Skeletal muscle satellite cell (primary cell): ENCODE data around the gene SFXN3.

ENCODE experiments used
- H3K27me3 ChIP-seq: 2 replicates; pipeline ENCODE4 v1.7.0; 2013; ENCODE audit warnings: low read length; ENCODE audit not compliant: control insufficient read depth, insufficient read depth
- H3K36me3 ChIP-seq: 2 replicates; pipeline ENCODE4 v1.7.0; 2013; ENCODE audit warnings: mild to moderate bottlenecking, control low read depth, low read length; ENCODE audit not compliant: insufficient read depth
- H3K4me1 ChIP-seq: 2 replicates; pipeline ENCODE4 v1.7.0; 2013; ENCODE audit warnings: low read length; ENCODE audit not compliant: control insufficient read depth, insufficient read depth
- H3K4me2 ChIP-seq: 2 replicates; pipeline ENCODE4 v1.7.0; 2013; ENCODE audit warnings: mild to moderate bottlenecking, low read length
- H3K4me3 ChIP-seq: 2 replicates; pipeline ENCODE4 v1.7.0; 2013; ENCODE audit warnings: low read length
- H3K9ac ChIP-seq: 2 replicates; pipeline ENCODE4 v1.7.0; 2013; ENCODE audit warnings: mild to moderate bottlenecking, low read depth, low read length, moderate library complexity
- H3K9me3 ChIP-seq: replicated peaks from 2 replicates; pipeline ENCODE4 v1.7.0; 2013; ENCODE audit warnings: mild to moderate bottlenecking, control low read depth, low read length

Gene SFXN3

GRCh38 chr10:101001659-101002035 is 29.4 kb upstream of the SFXN3 start:
- peak overlapping the region; percentile 98 for H3K9ac ChIP-seq

GRCh38 chr10:101002456-101002855 is 28.6 kb upstream of the SFXN3 start:
- H3K27me3 ChIP-seq = no peaks in the 10 kb centered on the region
- no peak overlapping the region for H3K4me3 ChIP-seq
- H3K9me3 ChIP-seq = no peaks in the 10 kb centered on the region
- peak overlapping the region; percentile 84 for H3K4me2 ChIP-seq
- H3K9ac ChIP-seq = peak overlapping the region; percentile 98
- H3K4me1 ChIP-seq = peaks cover 41% of the 10 kb centered on the region
- H3K36me3 ChIP-seq = peaks cover 49% of the 10 kb centered on the region

More at GRCh38 chr10:101001659-101002035, 29.4 kb upstream of the SFXN3 start:
- Histone ChIP-seq H3K4me2 (peak overlapping the region; percentile 84), H3K36me3 (peaks cover 41% of the 10 kb centered on the region), H3K4me3 (peak overlapping the region; percentile 76), H3K4me1 (peaks cover 36% of the 10 kb centered on the region), H3K9me3 (no peaks in the 10 kb centered on the region), H3K27me3 (no peaks in the 10 kb centered on the region)

GRCh38 chr10:101003639-101004206 is 27.3 kb upstream of the SFXN3 start:
- Histone ChIP-seq H3K36me3 (peaks cover 54% of the 10 kb centered on the region), H3K4me2 (no peak overlapping the region), H3K27me3 (no peaks in the 10 kb centered on the region), H3K4me3 (no peak overlapping the region), H3K4me1 (peaks cover 44% of the 10 kb centered on the region), H3K9ac (no peak overlapping the region), H3K9me3 (no peaks in the 10 kb centered on the region)

DNA sequence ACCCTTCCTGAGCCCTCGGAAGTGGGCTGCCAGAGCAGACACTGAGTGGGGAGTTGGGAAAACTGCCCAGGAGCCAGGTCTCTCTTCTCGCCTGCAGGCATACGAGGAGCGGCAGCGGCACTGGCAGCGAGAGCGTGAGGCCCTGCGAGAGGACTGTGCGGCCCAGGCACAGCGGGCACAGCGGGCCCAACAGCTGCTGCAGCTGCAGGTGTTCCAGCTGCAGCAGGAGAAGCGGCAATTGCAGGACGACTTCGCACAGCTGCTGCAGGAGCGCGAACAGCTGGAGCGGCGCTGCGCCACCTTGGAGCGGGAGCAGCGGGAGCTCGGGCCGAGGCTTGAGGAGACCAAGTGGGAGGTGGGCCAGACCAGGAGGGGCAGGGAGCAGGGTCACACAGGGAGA is 25.7 kb upstream of the SFXN3 start:
- Histone ChIP-seq H3K9me3 (no peaks in the 10 kb centered on the region), H3K4me1 (peaks cover 41% of the 10 kb centered on the region), H3K9ac (no peak overlapping the region), H3K4me3 (no peak overlapping the region), H3K27me3 (no peaks in the 10 kb centered on the region), H3K36me3 (peaks cover 54% of the 10 kb centered on the region), H3K4me2 (no peak overlapping the region)

DNA sequence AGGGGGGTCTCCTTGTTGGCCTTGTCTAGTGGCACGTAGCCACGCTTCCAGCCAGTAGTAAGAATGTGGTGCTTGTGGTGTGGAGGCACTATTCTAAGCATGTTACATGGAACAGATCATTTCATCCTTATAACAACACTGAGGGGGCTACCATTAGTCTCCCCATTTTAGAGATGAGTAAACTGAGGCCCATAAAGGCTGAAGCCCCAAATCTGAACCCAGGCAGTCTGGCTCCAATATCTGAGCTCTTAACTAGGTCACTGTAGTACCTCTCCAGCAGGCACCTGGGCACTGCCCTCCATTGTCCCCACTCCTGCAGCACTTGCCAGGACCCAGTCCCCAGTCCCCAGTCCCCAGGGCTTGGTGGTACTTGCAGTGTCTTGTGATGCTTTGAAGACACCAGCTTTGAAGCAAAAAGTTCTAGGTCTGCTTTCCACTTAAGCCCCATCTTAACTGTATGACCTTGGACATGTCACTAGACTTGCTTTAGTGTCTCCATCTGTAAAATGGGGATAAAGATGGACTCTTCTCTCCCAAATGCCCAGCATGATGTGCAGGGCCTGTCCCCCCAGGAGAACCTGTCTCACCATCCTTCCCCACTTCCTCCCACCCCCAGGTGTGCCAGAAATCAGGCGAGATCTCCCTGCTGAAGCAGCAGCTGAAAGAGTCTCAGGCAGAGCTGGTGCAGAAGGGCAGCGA is 25.0 kb upstream of the SFXN3 start:
- no peak overlapping the region for H3K4me2 ChIP-seq
- H3K4me3 ChIP-seq = no peak overlapping the region
- H3K4me1 ChIP-seq = peaks cover 38% of the 10 kb centered on the region
- no peaks in the 10 kb centered on the region for H3K9me3 ChIP-seq
- H3K36me3 ChIP-seq = peaks cover 54% of the 10 kb centered on the region
- H3K9ac ChIP-seq = no peak overlapping the region
- no peaks in the 10 kb centered on the region for H3K27me3 ChIP-seq

DNA sequence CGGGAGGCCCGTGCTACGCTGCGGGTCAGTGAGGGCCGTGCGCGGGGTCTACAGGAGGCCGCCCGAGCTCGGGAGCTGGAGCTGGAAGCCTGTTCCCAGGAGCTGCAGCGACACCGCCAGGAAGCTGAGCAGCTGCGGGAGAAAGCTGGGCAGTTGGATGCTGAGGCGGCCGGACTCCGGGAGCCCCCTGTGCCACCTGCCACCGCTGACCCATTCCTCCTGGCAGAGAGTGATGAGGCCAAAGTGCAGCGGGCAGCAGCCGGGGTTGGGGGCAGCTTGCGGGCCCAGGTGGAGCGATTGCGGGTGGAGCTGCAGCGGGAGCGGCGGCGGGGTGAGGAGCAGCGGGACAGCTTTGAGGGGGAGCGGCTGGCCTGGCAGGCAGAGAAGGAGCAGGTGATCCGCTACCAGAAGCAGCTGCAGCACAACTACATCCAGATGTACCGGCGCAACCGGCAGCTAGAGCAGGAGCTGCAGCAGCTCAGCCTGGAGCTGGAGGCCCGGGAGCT is 24.4 kb upstream of the SFXN3 start:
- Histone ChIP-seq H3K4me1 (peaks cover 33% of the 10 kb centered on the region), H3K4me2 (no peak overlapping the region)

GRCh38 chr10:101007099-101007711 is 23.8 kb upstream of the SFXN3 start:
- H3K9me3 ChIP-seq = no peaks in the 10 kb centered on the region
- peaks cover 27% of the 10 kb centered on the region for H3K4me1 ChIP-seq
- H3K9ac ChIP-seq = peak overlapping the region; percentile 14
- peaks cover 54% of the 10 kb centered on the region for H3K36me3 ChIP-seq
- H3K4me3 ChIP-seq = no peak overlapping the region
- no peaks in the 10 kb centered on the region for H3K27me3 ChIP-seq
- H3K4me2 ChIP-seq = peak overlapping the region; percentile 3

More for the DNA sequence above, 24.4 kb upstream of the SFXN3 start:
- Histone ChIP-seq H3K27me3 (no peaks in the 10 kb centered on the region), H3K9me3 (no peaks in the 10 kb centered on the region), H3K4me3 (no peak overlapping the region), H3K9ac (no peak overlapping the region), H3K36me3 (peaks cover 54% of the 10 kb centered on the region)

- peaks cover 45% of the 10 kb centered on the region for H3K36me3 ChIP-seq
- H3K4me2 ChIP-seq = no peak overlapping the region
- H3K27me3 ChIP-seq = no peaks in the 10 kb centered on the region
- H3K4me1 ChIP-seq = peaks cover 27% of the 10 kb centered on the region
- H3K9me3 ChIP-seq = no peaks in the 10 kb centered on the region
- no peak overlapping the region for H3K4me3 ChIP-seq
- no peak overlapping the region for H3K9ac ChIP-seq
These were observed 22.9 kb upstream of the SFXN3 start for GRCh38 chr10:101007915-101008822.

GRCh38 chr10:101008823-101009423 is 22.1 kb upstream of the SFXN3 start:
- H3K9me3 ChIP-seq = no peaks in the 10 kb centered on the region
- no peak overlapping the region for H3K4me2 ChIP-seq
- no peaks in the 10 kb centered on the region for H3K27me3 ChIP-seq
- H3K4me1 ChIP-seq = peaks cover 34% of the 10 kb centered on the region
- peaks cover 37% of the 10 kb centered on the region for H3K36me3 ChIP-seq
- H3K4me3 ChIP-seq = no peak overlapping the region
- H3K9ac ChIP-seq = no peak overlapping the region

DNA sequence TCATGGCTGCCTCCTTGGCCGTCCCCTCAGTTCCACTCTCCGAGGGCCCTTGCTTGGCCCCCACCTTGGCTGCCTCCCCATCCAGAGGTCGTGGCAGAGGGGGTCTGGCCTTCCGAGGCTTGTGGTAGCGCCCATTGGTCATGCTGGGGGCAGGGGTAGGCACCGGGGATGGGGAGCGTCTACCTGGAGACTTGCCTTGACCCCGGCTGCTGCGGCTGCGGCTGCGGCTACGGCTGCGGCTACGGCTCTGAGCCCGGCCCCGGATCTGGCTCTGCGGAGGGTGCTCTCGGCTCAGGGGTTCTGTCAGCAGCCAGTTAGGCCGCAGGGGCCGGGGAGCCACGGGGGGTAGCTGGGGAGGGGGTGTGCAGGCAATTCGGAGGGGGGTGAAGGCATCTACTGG is 20.7 kb upstream of the SFXN3 start:
- H3K4me2 ChIP-seq = no peak overlapping the region
- no peaks in the 10 kb centered on the region for H3K9me3 ChIP-seq
- H3K9ac ChIP-seq = no peak overlapping the region
- peaks cover 48% of the 10 kb centered on the region for H3K4me1 ChIP-seq
- no peak overlapping the region for H3K4me3 ChIP-seq
- H3K36me3 ChIP-seq = peaks cover 25% of the 10 kb centered on the region
- H3K27me3 ChIP-seq = no peaks in the 10 kb centered on the region
